ENCODE results near the gene ADORA1. TPM values are rescaled to one million over a fixed set of nuclear protein-coding genes. Genes with fewer than 3 reads are reported as not detected.

The ADORA1 gene
- total and polyA plus RNA-seq, 10 of the 15 experiments (the other 5 are each of a cell fraction or from before 2014, with no cell fraction given): not detected

- no peak for TF ChIP-seq CUX1 (IDR thresholded peaks at IDR 0.05; ENCODE audit: insufficient replicate concordance, low read depth, low read length)
Measured at GRCh38 chr1:203158960-203159665, 31.6 kb downstream of the ADORA1 start (continued).

- Histone ChIP-seq H3K79me2 (ENCODE audit: control insufficient read depth, insufficient read depth, low read length) (no peaks in the 10 kb centered on the region), H3K27me3 (replicated peaks in 1 of 2; ENCODE audit: control insufficient read depth in 2 of 2, insufficient read depth in 2 of 2, low read length in 1 of 2) (peaks cover 0 to 8% of the 10 kb centered on the region in 2 experiments; a peak in 3 of 4 replicates), H3K9me3 (replicated peaks; ENCODE audit: control insufficient read depth, insufficient read depth, low read length) (no peaks in the 10 kb centered on the region), H3K4me3 (no peak overlapping the region), H3K27ac (ENCODE audit: control insufficient read depth, insufficient read depth) (no peak overlapping the region), H2AFZ (ENCODE audit: control insufficient read depth, low read depth, low read length) (no peak overlapping the region), H3K9ac (ENCODE audit: control insufficient read depth, insufficient read depth, low read length) (no peak overlapping the region), H3K4me2 (ENCODE audit: control insufficient read depth, insufficient read depth) (no peak overlapping the region), H3K4me1 (ENCODE audit: control insufficient read depth, insufficient read depth, low read length) (no peaks in the 10 kb centered on the region), H3K36me3 (ENCODE audit: control insufficient read depth in 2 of 2, insufficient read depth in 2 of 2, low read length in 1 of 2) (no peaks in the 10 kb centered on the region), H4K20me1 (ENCODE audit: control insufficient read depth, insufficient read depth) (no peaks in the 10 kb centered on the region)
- no peak for FAIRE-seq
- SMC1A ChIA-PET (ENCODE audit: uncharacterized antibody, unreplicated experiment): no interaction called here
- in situ Hi-C loops (cut with MboI) (no loop called here), intact Hi-C loops (cut with micrococcal nuclease; ENCODE audit: unreplicated experiment) (no loop called here)
- POLR2A ChIA-PET: no interaction called here
- 0% methylated on average over 1 of the region's 1 CpG for WGBS (ENCODE audit: insufficient coverage, insufficient replicate concordance, low lambda C conversion rate, missing lambda C conversion rate)
- no peak for ATAC-seq
- CTCF ChIA-PET: no interaction called here
- no peak for TF ChIP-seq MYB (IDR thresholded peaks at IDR 0.05; ENCODE audit: borderline replicate concordance, low read depth, low read length)
- no peak for TF ChIP-seq NFXL1 (IDR thresholded peaks at IDR 0.05; ENCODE audit: borderline replicate concordance)
- no peak for TF ChIP-seq ZSCAN29 (IDR thresholded peaks at IDR 0.05)
- no peak for TF ChIP-seq MTA3 (IDR thresholded peaks at IDR 0.05; ENCODE audit: borderline replicate concordance, low read length)
- no peak for TF ChIP-seq MLLT1 (IDR thresholded peaks at IDR 0.05)
- no peak for TF ChIP-seq TARDBP (IDR thresholded peaks at IDR 0.05; ENCODE audit: borderline replicate concordance)
- no peak for TF ChIP-seq ZNF592 (IDR thresholded peaks at IDR 0.05)
- no peak for TF ChIP-seq SIN3A (IDR thresholded peaks at IDR 0.05; ENCODE audit: low read depth, low read length)
- no peak for TF ChIP-seq CBX5 (IDR thresholded peaks at IDR 0.05; ENCODE audit: low read depth)
- RAD21 ChIA-PET (ENCODE audit: unreplicated experiment): no interaction called here
- no TSS peak for BruUV-seq (replicated peaks)
- DNase-seq (ENCODE audit: low read depth, low spot score): no peak
Measured at GRCh38 chr1:203159844-203160243, 32.3 kb downstream of the ADORA1 start.

Measured in GM12878 (cell line).